Neural crest cell (in vitro differentiated cells): ENCODE measurements around the gene PUM2. TPM values are rescaled to one million over a fixed set of nuclear protein-coding genes. Genes with fewer than 3 reads are reported as not detected.
A peak's percentile ranks its signal among the peaks of the same experiment; 100 is the strongest.

Experiments used
- DNase-seq: peaks from one replicate; pipeline ENCODE4 v3.0.0; 2021; ENCODE audit warnings: low read depth, mixed read lengths, low spot score
- H3K27ac Mint-ChIP-seq: one replicate; pipeline ENCODE4 v1.8.0; 2021; ENCODE audit warnings: mild to moderate bottlenecking, mixed read lengths; ENCODE audit not compliant: unreplicated experiment
- H3K27me3 Mint-ChIP-seq: 2 replicates; pipeline ENCODE4 v1.8.0; 2021; ENCODE audit warnings: low read depth, mild to moderate bottlenecking, mixed read lengths
- H3K36me3 Mint-ChIP-seq: 2 replicates; pipeline ENCODE4 v1.8.0; 2021; ENCODE audit warnings: low read depth, mild to moderate bottlenecking, mixed read lengths
- H3K4me1 Mint-ChIP-seq: 2 replicates; pipeline ENCODE4 v1.8.0; 2021; ENCODE audit warnings: mixed read lengths
- H3K4me3 Mint-ChIP-seq: one replicate; pipeline ENCODE4 v1.8.0; 2021; ENCODE audit warnings: mild to moderate bottlenecking, mixed read lengths
- H3K9me3 Mint-ChIP-seq: 2 replicates; pipeline ENCODE4 v1.8.0; 2021; ENCODE audit warnings: mixed read lengths
- total RNA-seq: library from RNA; stranded (reverse); gene quantifications from 2 replicates; pipeline ENCODE4 v1.2.1, GENCODE V29; 2021
- TF ChIP-seq, protein P1 (sequence below): fragments of 200-600 bp; sonication (generic); conservative IDR thresholded peaks from 2 replicates; pipeline ENCODE4 v1.5.0; 2021; ENCODE audit warnings: antibody characterized with exemption, mild to moderate bottlenecking

The PUM2 gene
- total RNA-seq, 1 donor from 2014 or later = 110 TPM

DNA sequence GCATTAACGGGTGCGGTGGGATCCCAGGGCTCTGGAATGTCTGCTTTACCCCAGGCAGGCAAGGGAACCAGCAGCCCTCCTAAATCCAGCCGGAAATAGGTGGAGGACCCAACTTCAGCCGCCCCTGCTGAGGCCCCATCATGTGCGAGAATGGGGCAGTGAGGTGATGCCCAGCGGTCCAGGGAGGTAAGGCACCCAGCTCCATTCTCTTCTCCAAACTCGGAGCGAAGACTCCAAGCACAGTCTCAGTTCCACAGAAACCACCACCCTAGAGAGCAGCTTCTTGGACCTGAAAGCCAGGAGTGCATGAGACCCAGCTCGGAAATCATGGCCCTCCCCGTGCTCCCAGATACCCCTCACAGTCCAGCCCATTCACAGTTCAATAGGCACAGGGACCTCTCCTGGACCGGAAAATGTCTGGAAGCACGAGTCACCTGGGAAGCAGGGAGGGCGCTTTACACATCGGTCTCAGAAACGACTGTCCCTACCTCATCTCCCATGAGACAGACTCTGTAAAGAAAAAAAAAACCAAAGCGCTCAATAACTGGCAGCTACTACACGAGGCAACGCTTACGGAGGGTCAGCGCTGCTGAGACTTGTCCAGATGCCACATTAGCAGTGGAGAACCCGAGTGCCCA, 127.8 kb downstream of the PUM2 start:
- TF ChIP-seq, protein P1, sequence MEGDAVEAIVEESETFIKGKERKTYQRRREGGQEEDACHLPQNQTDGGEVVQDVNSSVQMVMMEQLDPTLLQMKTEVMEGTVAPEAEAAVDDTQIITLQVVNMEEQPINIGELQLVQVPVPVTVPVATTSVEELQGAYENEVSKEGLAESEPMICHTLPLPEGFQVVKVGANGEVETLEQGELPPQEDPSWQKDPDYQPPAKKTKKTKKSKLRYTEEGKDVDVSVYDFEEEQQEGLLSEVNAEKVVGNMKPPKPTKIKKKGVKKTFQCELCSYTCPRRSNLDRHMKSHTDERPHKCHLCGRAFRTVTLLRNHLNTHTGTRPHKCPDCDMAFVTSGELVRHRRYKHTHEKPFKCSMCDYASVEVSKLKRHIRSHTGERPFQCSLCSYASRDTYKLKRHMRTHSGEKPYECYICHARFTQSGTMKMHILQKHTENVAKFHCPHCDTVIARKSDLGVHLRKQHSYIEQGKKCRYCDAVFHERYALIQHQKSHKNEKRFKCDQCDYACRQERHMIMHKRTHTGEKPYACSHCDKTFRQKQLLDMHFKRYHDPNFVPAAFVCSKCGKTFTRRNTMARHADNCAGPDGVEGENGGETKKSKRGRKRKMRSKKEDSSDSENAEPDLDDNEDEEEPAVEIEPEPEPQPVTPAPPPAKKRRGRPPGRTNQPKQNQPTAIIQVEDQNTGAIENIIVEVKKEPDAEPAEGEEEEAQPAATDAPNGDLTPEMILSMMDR = no peak
- Mint-ChIP-seq H3K27ac (peak overlapping the region; percentile 43), H3K4me3 (peak overlapping the region; percentile 85), H3K4me1 (peaks cover 48% of the 10 kb centered on the region), H3K9me3 (no peaks in the 10 kb centered on the region), H3K36me3 (peaks cover 3% of the 10 kb centered on the region), H3K27me3 (no peaks in the 10 kb centered on the region)
- DNase-seq = no peak

DNA sequence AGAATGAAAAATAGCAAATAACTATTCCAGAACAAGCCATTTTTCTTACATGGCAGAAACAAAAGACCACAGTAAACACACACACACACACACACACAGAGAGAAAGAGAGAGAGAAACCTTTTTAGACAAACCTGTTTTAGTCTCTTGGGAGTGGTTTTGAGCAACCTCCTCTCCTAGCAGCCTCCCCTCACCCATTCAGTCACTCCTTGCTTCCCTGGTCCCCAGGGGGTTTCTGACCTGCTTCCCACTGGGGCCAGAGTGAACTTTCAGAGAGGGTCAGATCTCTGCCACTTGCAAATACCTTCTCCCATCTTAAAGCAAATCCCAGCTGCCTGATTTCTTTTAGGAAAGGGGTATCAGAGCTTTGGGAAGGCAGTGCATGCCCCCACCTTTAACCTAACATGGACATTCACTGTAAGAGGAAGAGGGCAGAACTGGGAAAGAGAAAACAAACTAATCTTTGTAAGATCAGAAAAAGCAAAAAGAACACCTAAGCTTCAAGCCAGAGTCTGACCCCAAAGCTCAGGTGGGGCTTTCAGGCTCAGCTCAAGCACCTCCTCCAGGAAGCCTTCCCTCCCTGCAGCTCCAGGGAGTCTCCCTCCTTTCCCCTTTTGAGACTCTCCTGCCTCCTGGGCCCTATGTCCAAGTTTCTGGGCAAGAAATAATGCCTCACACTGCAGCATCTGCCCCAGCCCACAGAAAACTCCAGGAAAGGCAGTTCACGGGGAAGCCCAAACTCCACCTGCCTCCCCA, 128.5 kb downstream of the PUM2 start:
- Mint-ChIP-seq H3K4me3 (peak overlapping the region; percentile 85), H3K4me1 (peaks cover 48% of the 10 kb centered on the region), H3K9me3 (no peaks in the 10 kb centered on the region), H3K36me3 (peaks cover 3% of the 10 kb centered on the region), H3K27me3 (no peaks in the 10 kb centered on the region), H3K27ac (no peak overlapping the region)
- TF ChIP-seq, protein P1 = no peak
- DNase-seq = no peak

DNA sequence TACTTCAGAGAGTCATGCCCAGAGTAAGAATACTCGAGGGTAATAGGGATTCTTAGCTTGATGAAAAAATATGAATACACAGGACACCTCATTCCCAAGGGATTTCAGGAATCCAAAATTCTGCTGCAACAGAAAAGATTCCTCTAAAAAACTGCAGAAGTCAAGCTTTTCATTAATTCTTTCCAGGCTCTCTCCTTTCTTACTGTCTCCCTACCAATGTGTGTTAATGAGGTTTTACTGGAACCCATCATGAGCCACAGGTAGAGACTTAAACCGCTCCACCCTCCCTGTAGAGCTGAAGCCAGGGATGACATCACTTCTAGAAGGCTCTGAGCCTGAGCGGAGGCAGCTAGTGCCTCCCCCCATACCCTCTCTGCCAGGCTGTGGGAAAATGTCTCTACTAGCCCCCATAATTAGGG, 129.1 kb downstream of the PUM2 start:
- no peak for DNase-seq
- Mint-ChIP-seq H3K4me3 (peak overlapping the region; percentile 85), H3K27ac (no peak overlapping the region), H3K9me3 (no peaks in the 10 kb centered on the region), H3K36me3 (peaks cover 3% of the 10 kb centered on the region), H3K4me1 (peaks cover 48% of the 10 kb centered on the region), H3K27me3 (no peaks in the 10 kb centered on the region)
- TF ChIP-seq, protein P1 = no peak

DNA sequence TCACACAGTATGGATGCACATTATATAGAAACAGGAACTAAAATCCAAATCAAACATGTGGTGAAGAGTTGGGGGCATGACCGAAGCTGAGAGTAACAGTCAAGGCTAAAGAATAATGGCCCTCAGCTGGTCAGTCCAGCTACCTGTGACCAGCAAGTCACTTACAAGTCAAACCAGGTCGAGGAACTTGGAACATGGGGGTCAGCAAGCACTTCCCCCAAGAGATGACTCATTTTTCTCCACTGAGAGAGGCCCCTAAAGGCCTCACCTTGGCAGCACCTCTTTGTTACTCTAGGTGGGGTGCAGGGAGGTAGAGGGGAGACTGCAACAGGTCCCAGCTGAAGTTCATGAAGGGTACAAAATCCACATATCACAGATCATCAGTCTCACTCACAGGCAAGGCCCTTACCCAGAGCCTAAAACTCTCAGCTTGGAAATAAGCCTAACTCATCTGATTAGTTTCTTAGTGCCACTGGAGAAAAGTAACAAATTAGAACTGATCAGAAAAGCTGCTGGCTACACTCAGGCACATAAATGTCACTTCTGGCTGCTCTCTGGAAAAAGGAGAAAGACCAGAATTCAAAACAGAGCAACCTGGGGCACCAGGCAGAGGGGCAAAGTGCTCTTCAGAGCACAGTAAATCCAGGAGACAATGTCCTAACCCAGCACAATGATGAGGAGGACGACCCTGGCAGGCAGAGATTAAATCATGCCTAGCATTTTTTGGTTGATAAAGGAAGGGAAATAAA, 129.7 kb downstream of the PUM2 start:
- peak overlapping the region; percentile 85 for H3K4me3 Mint-ChIP-seq
- no peaks in the 10 kb centered on the region for H3K9me3 Mint-ChIP-seq
- H3K27ac Mint-ChIP-seq = no peak overlapping the region
- H3K27me3 Mint-ChIP-seq = no peaks in the 10 kb centered on the region
- peaks cover 47% of the 10 kb centered on the region for H3K4me1 Mint-ChIP-seq
- H3K36me3 Mint-ChIP-seq = peaks cover 3% of the 10 kb centered on the region
- no peak for DNase-seq
- TF ChIP-seq, protein P1 = no peak

DNA sequence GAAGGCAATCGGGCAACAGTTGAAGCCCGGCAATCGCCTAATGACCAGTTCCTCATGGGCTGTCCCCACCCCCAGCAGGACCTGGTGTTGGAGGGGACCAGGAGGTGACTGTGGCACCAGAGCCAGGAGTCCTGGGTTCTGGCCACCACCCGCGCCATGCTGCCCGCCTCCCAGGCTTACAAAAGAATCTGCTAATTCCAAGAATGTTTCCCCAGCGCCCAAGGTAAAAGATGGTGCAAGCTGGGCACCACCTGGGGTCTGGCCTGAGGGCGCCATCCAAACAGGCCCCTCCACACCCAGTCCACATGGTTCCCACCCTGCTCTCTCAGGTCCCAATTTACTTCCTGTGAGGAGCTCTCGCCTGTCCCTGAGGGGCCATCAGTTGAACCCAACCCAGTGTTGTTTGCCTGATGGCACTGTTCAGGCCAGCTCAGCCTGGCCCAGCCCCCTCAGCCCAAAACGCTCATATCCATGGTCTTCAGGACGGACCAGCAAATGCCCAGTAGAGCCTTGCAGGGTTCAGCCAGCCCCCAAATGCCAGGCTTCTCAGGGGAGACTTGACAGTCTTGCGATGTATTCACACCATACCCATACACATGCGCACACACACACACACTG, 130.8 kb downstream of the PUM2 start:
- peak overlapping the region; percentile 85 for H3K4me3 Mint-ChIP-seq
- H3K27ac Mint-ChIP-seq = no peak overlapping the region
- peaks cover 43% of the 10 kb centered on the region for H3K4me1 Mint-ChIP-seq
- H3K27me3 Mint-ChIP-seq = no peaks in the 10 kb centered on the region
- DNase-seq = no peak
- H3K9me3 Mint-ChIP-seq = no peaks in the 10 kb centered on the region
- H3K36me3 Mint-ChIP-seq = peaks cover 3% of the 10 kb centered on the region
- TF ChIP-seq, protein P1 = no peak
